ENCODE data around the gene CMTM7.

GRCh38 chr3:32367442-32367841 is 24.2 kb upstream of the CMTM7 start:
- TF ChIP-seq TEAD4 (IDR thresholded peaks at IDR 0.05; ENCODE audit: low read depth, low read length) (no peak), CTCF (IDR thresholded peaks at IDR 0.05; ENCODE audit: control extremely low read depth in 1 of 3, insufficient read depth in 1 of 3, low read depth in 1 of 3, low read length in 3 of 3) (no peak), POLR2A (IDR thresholded peaks at IDR 0.05; ENCODE audit: control extremely low read depth in 1 of 2, low read depth in 2 of 2, low read length in 2 of 2) (no peak), SIN3A (conservative IDR thresholded peaks at IDR 0.05 in 1 of 2, IDR thresholded peaks at IDR 0.05 in 1 of 2; ENCODE audit: low read depth in 1 of 2, low read length in 2 of 2) (no peak), BCL11A (IDR thresholded peaks at IDR 0.05; ENCODE audit: low read depth in 2 of 2, low read length in 2 of 2) (no peak), YY1 (IDR thresholded peaks at IDR 0.05; ENCODE audit: low read depth, low read length) (no peak), RAD21 (IDR thresholded peaks at IDR 0.05 in 1 of 2, conservative IDR thresholded peaks at IDR 0.05 in 1 of 2; ENCODE audit: low read depth in 2 of 2, low read length in 2 of 2) (no peak), E2F6 (IDR thresholded peaks at IDR 0.05) (no peak), ATF2 (IDR thresholded peaks at IDR 0.05; ENCODE audit: low read length) (no peak), ATF3 (IDR thresholded peaks at IDR 0.05; ENCODE audit: insufficient read depth, low read depth, low read length) (no peak), CHD2 (IDR thresholded peaks at IDR 0.05; ENCODE audit: low read length) (no peak), KDM1A (IDR thresholded peaks at IDR 0.05; ENCODE audit: borderline replicate concordance, low read length) (no peak), EP300 (IDR thresholded peaks at IDR 0.05; ENCODE audit: borderline replicate concordance in 1 of 2, low read depth in 2 of 2, low read length in 2 of 2) (no peak)
